Right renal pelvis (tissue), 4 donors: Measurements from ENCODE around the gene APOA4. TPM values are rescaled to one million over a fixed set of nuclear protein-coding genes. Genes with fewer than 3 reads are reported as not detected.
A peak's percentile ranks its signal among the peaks of the same experiment; 100 is the strongest.
"Not testable (repeated sequence)": the region's sequence is repeated elsewhere in the genome, so short reads cannot be mapped to it uniquely, and the experiment has no call there.

Source experiments
- DNase-seq, 4 donors: peaks; one replicate each; pipeline ENCODE4 v3.0.0-alpha.2; 2013; ENCODE audit warnings: low read depth in 4 of 4, low spot score in 3 of 4, missing footprints in 1 of 4
- polyA plus RNA-seq, 4 donors: library from polyadenylated mRNA; unstranded; fragments of 120-200 nt; gene quantifications; one replicate each; pipeline ENCODE4 v1.2.1, GENCODE V29; 2013; ENCODE audit not compliant: insufficient read length in 4 of 4

Gene APOA4
- polyA plus RNA-seq, 4 donors, result 0.08 TPM; not detected in 3

GRCh38 chr11:116807601-116808261, 15.4 kb downstream of the APOA4 start:
- no peak for DNase-seq

GRCh38 chr11:116804001-116804400, 19.1 kb downstream of the APOA4 start:
- DNase-seq, result no peak

GRCh38 chr11:116801662-116802061, 21.4 kb downstream of the APOA4 start:
- not testable (repeated sequence) for DNase-seq

GRCh38 chr11:116800610-116801009, 22.5 kb downstream of the APOA4 start:
- DNase-seq, result no peak

GRCh38 chr11:116798368-116798767, 24.7 kb downstream of the APOA4 start:
- DNase-seq, result no peak

GRCh38 chr11:116797816-116798215, 25.3 kb downstream of the APOA4 start:
- no peak for DNase-seq

GRCh38 chr11:116796548-116796947, 26.6 kb downstream of the APOA4 start:
- no peak for DNase-seq

- no peak for DNase-seq
Observed at GRCh38 chr11:116794851-116795250, 28.3 kb downstream of the APOA4 start.

GRCh38 chr11:116793772-116794097, 29.4 kb downstream of the APOA4 start:
- no peak for DNase-seq

- no peak for DNase-seq
Observed at GRCh38 chr11:116792869-116793771, 30.0 kb downstream of the APOA4 start.

GRCh38 chr11:116792144-116792868, 30.8 kb downstream of the APOA4 start:
- no peak for DNase-seq

- DNase-seq, result no peak
Observed at GRCh38 chr11:116791813-116792143, 31.3 kb downstream of the APOA4 start, which contains the start of gene APOA5. TSS of gene APOA5 (minus strand) at chr11:116791879. CDS start at chr11:116791860, 19 bp downstream.

GRCh38 chr11:116791002-116791812, 31.9 kb downstream of the APOA4 start:
- DNase-seq, result peak in 2 of 4 donors; percentile 28 to 62

GRCh38 chr11:116790167-116791001, 32.7 kb downstream of the APOA4 start:
- no peak for DNase-seq

GRCh38 chr11:116788975-116789374, 34.1 kb downstream of the APOA4 start:
- no peak for DNase-seq

- no peak for DNase-seq
Observed at GRCh38 chr11:116788534-116788933, 34.6 kb downstream of the APOA4 start.

GRCh38 chr11:116787786-116788486, 35.2 kb downstream of the APOA4 start, which contains the start of gene ZPR1:
TSS of gene ZPR1 (minus strand) at chr11:116788023. CDS start at chr11:116787990, 33 bp downstream.
- DNase-seq, result peak in 3 of 4 donors; percentile 50 to 75 (median 63)

- DNase-seq, result no peak
Observed at GRCh38 chr11:116787436-116787785, 35.7 kb downstream of the APOA4 start.

GRCh38 chr11:116786966-116787365, 36.1 kb downstream of the APOA4 start:
- DNase-seq, result no peak
